WTC11 (cell line): ENCODE measurements around the gene FERMT2. TPM values are rescaled to one million over a fixed set of nuclear protein-coding genes. Genes with fewer than 3 reads are reported as not detected.

Source experiments
- ATAC-seq: fragments of 200-7000 bp; cut with Tn5 transposase; 2 replicates; pipeline ENCODE4 v1.10.0; 2021; ENCODE audit warnings: mild to moderate bottlenecking, moderate library complexity
- CTCF ChIA-PET: fragments of 300-600 bp; sonication (Branson Sonifier 250); formaldehyde crosslinking; loops from one replicate; lab custom pipeline; 2021; ENCODE audit warnings: antibody characterized with exemption; lab: Charles Lee
- POLR2A ChIA-PET: fragments of 350-600 bp; sonication (Branson Sonifier 250); formaldehyde crosslinking; loops from one replicate; lab custom pipeline; 2021; ENCODE audit warnings: antibody characterized with exemption; lab: Charles Lee
- DNase-seq: peaks from one replicate; pipeline ENCODE4 v3.0.0; 2021; ENCODE audit warnings: low spot score
- H3K27ac Mint-ChIP-seq: 2 replicates; pipeline ENCODE4 v1.8.0; 2021; ENCODE audit warnings: mixed read lengths
- H3K27me3 Mint-ChIP-seq: 2 replicates; pipeline ENCODE4 v1.8.0; 2021; ENCODE audit warnings: low read depth, mild to moderate bottlenecking, moderate library complexity, mixed read lengths
- H3K36me3 Mint-ChIP-seq: 2 replicates; pipeline ENCODE4 v1.8.0; 2021; ENCODE audit warnings: mixed read lengths
- H3K4me1 Mint-ChIP-seq: 2 replicates; pipeline ENCODE4 v1.8.0; 2022; ENCODE audit warnings: mixed read lengths
- H3K4me3 Mint-ChIP-seq: 2 replicates; pipeline ENCODE4 v1.8.0; 2021; ENCODE audit warnings: mild to moderate bottlenecking, moderate library complexity, mixed read lengths
- H3K9me3 Mint-ChIP-seq: 2 replicates; pipeline ENCODE4 v1.8.0; 2021; ENCODE audit warnings: mixed read lengths
- AFF4 ChIP-seq: sonication (generic); formaldehyde crosslinking; IDR thresholded peaks from 2 replicates; pipeline ENCODE4 v1.8.1; 2023; ENCODE audit warnings: mild to moderate bottlenecking, missing genetic modification reagents, borderline replicate concordance
- ATF1 ChIP-seq: sonication (generic); formaldehyde crosslinking; IDR thresholded peaks from 2 replicates; pipeline ENCODE4 v1.8.1; 2023; ENCODE audit warnings: mild to moderate bottlenecking, moderate library complexity, missing genetic modification reagents
- ATF2 ChIP-seq: sonication (generic); formaldehyde crosslinking; IDR thresholded peaks from 2 replicates; pipeline ENCODE4 v1.8.1; 2022; ENCODE audit warnings: low read depth, missing genetic modification reagents, borderline replicate concordance
- E2F4 ChIP-seq: sonication (generic); formaldehyde crosslinking; IDR thresholded peaks from 2 replicates; pipeline ENCODE4 v1.8.1; 2022; ENCODE audit warnings: low read depth, mild to moderate bottlenecking, moderate library complexity, missing genetic modification reagents, borderline replicate concordance
- ELF4 ChIP-seq: sonication (generic); formaldehyde crosslinking; IDR thresholded peaks from 2 replicates; pipeline ENCODE4 v1.8.1; 2022; ENCODE audit warnings: low read depth, mild to moderate bottlenecking, moderate library complexity, missing genetic modification reagents
- EMX1 ChIP-seq: fragments of 250-450 bp; sonication (Bioruptor Pico); IDR thresholded peaks from 2 replicates; pipeline ENCODE4 v1.8.0; 2021; ENCODE audit warnings: mild to moderate bottlenecking
- FOXJ3 ChIP-seq: sonication (generic); formaldehyde crosslinking; IDR thresholded peaks from 2 replicates; pipeline ENCODE4 v1.9.0; 2021; ENCODE audit warnings: missing genetic modification reagents, mild to moderate bottlenecking, borderline replicate concordance
- FOXK1 ChIP-seq: sonication (generic); formaldehyde crosslinking; IDR thresholded peaks from 2 replicates; pipeline ENCODE4 v1.8.0; 2022; ENCODE audit warnings: mild to moderate bottlenecking, moderate library complexity, missing genetic modification reagents
- FOXP1 ChIP-seq: sonication (generic); formaldehyde crosslinking; IDR thresholded peaks from 2 replicates; pipeline ENCODE4 v1.8.0; 2022; ENCODE audit warnings: missing genetic modification reagents, mild to moderate bottlenecking, moderate library complexity, borderline replicate concordance
- GABPB1 ChIP-seq: sonication (generic); formaldehyde crosslinking; IDR thresholded peaks from 2 replicates; pipeline ENCODE4 v1.8.1; 2023; ENCODE audit warnings: mild to moderate bottlenecking, missing genetic modification reagents
- GRHL2 ChIP-seq: fragments of 250-450 bp; sonication (Bioruptor Pico); IDR thresholded peaks from 2 replicates; pipeline ENCODE4 v1.8.0; 2022; ENCODE audit warnings: mild to moderate bottlenecking, moderate library complexity; ENCODE audit not compliant: insufficient replicate concordance, severe bottlenecking
- HMGXB4 ChIP-seq: sonication (generic); formaldehyde crosslinking; IDR thresholded peaks from 2 replicates; pipeline ENCODE4 v1.8.1; 2023; ENCODE audit warnings: mild to moderate bottlenecking, moderate library complexity, missing genetic modification reagents
- KAT7 ChIP-seq: sonication (generic); formaldehyde crosslinking; IDR thresholded peaks from 2 replicates; pipeline ENCODE4 v1.8.1; 2023; ENCODE audit warnings: missing genetic modification reagents, mild to moderate bottlenecking, borderline replicate concordance
- MYBL2 ChIP-seq: sonication (generic); formaldehyde crosslinking; IDR thresholded peaks from 2 replicates; pipeline ENCODE4 v1.8.1; 2023; ENCODE audit warnings: mild to moderate bottlenecking, moderate library complexity, missing genetic modification reagents
- NFATC4 ChIP-seq: fragments of 250-450 bp; sonication (Bioruptor Pico); IDR thresholded peaks from 2 replicates; pipeline ENCODE4 v1.9.0; 2021; ENCODE audit warnings: mild to moderate bottlenecking
- NFYB ChIP-seq: sonication (generic); formaldehyde crosslinking; conservative IDR thresholded peaks from 2 replicates; pipeline ENCODE4 v1.8.0; 2022; ENCODE audit warnings: low read depth, missing genetic modification reagents
- NR3C1 ChIP-seq: sonication (generic); formaldehyde crosslinking; conservative IDR thresholded peaks from 2 replicates; pipeline ENCODE4 v1.8.1; 2023; ENCODE audit warnings: low read depth, mild to moderate bottlenecking, missing genetic modification reagents
- SMAD3 ChIP-seq: sonication (generic); formaldehyde crosslinking; IDR thresholded peaks from 2 replicates; pipeline ENCODE4 v1.8.0; 2022; ENCODE audit warnings: missing genetic modification reagents, mild to moderate bottlenecking, borderline replicate concordance
- TEAD4 ChIP-seq: sonication (generic); formaldehyde crosslinking; IDR thresholded peaks from 2 replicates; pipeline ENCODE4 v1.8.0; 2022; ENCODE audit warnings: mild to moderate bottlenecking, missing genetic modification reagents
- ZBTB21 ChIP-seq: sonication (generic); formaldehyde crosslinking; IDR thresholded peaks from 2 replicates; pipeline ENCODE4 v1.8.1; 2023; ENCODE audit warnings: mild to moderate bottlenecking, missing genetic modification reagents, borderline replicate concordance
- ZNF121 ChIP-seq: sonication (generic); formaldehyde crosslinking; IDR thresholded peaks from 2 replicates; pipeline ENCODE4 v1.8.0; 2023; ENCODE audit warnings: missing genetic modification reagents
- ZNF281 ChIP-seq: sonication (generic); formaldehyde crosslinking; IDR thresholded peaks from 2 replicates; pipeline ENCODE4 v1.8.0; 2023; ENCODE audit warnings: mild to moderate bottlenecking, missing genetic modification reagents
- ZNF423 ChIP-seq: fragments of 250-450 bp; sonication (Bioruptor Pico); IDR thresholded peaks from 2 replicates; pipeline ENCODE4 v2.1.2; 2022; ENCODE audit warnings: mild to moderate bottlenecking, moderate library complexity
- ZNF512 ChIP-seq: sonication (generic); formaldehyde crosslinking; IDR thresholded peaks from 2 replicates; pipeline ENCODE4 v1.8.1; 2022; ENCODE audit warnings: missing genetic modification reagents, borderline replicate concordance
- ZNF671 ChIP-seq: fragments of 250-450 bp; sonication (Bioruptor Pico); IDR thresholded peaks from 2 replicates; pipeline ENCODE4 v1.8.0; 2021; ENCODE audit warnings: mild to moderate bottlenecking
- total RNA-seq: library from RNA; stranded (reverse); gene quantifications from 3 replicates; pipeline ENCODE4 v1.2.3, GENCODE V29; 2021

The FERMT2 gene
- total RNA-seq, 1 experiment from 2014 or later: 92.8 TPM

- TF ChIP-seq AFF4 (CRISPR knock-in tag) (no peak), ATF1 (no peak), SMAD3 (CRISPR knock-in tag) (no peak), ZNF121 (no peak), E2F4 (no peak), MYBL2 (CRISPR knock-in tag) (no peak), ELF4 (no peak), NR3C1 (CRISPR knock-in tag) (no peak), NFYB (CRISPR knock-in tag) (no peak), ZNF512 (CRISPR knock-in tag) (no peak)
- TF ChIP-seq, all 79 proteins: peak for 0
Observed at GRCh38 chr14:52987514-52987913, 36.7 kb upstream of the FERMT2 start (continued).

GRCh38 chr14:52987042-52987441 lies 36.2 kb upstream of the FERMT2 start:
- no peaks in the 10 kb centered on the region for H3K4me1 Mint-ChIP-seq
- no peaks in the 10 kb centered on the region for H3K36me3 Mint-ChIP-seq
- ChIA-PET POLR2A (interaction anchor here (0.6 kb wide), 1 partner anchor 144 kb away, joined by 4 read pairs; no protein-coding TSS in a partner anchor), CTCF (no interaction called here)
- H3K27ac Mint-ChIP-seq: no peak overlapping the region
- no peak overlapping the region for H3K4me3 Mint-ChIP-seq
- ATAC-seq: no peak
- no peaks in the 10 kb centered on the region for H3K27me3 Mint-ChIP-seq
- H3K9me3 Mint-ChIP-seq: peaks cover 3% of the 10 kb centered on the region
- DNase-seq: no peak
- no peak for TF ChIP-seq KAT7 (CRISPR knock-in tag)
- no peak for TF ChIP-seq TEAD4
- TF ChIP-seq NFATC4 (CRISPR knock-in tag): no peak
- TF ChIP-seq FOXP1 (CRISPR knock-in tag): no peak
- TF ChIP-seq ZNF671 (CRISPR knock-in tag): no peak
- TF ChIP-seq ZBTB21: no peak
- no peak for TF ChIP-seq ZNF423
- no peak for TF ChIP-seq FOXK1 (CRISPR knock-in tag)
- TF ChIP-seq GRHL2 (CRISPR knock-in tag): no peak
- no peak for TF ChIP-seq EMX1 (CRISPR knock-in tag)
- no peak for TF ChIP-seq FOXJ3 (CRISPR knock-in tag)
- no peak for TF ChIP-seq MYBL2 (CRISPR knock-in tag)
- TF ChIP-seq ZNF281 (CRISPR knock-in tag): no peak
- TF ChIP-seq GABPB1 (CRISPR knock-in tag): no peak
- no peak for TF ChIP-seq ATF2
- TF ChIP-seq HMGXB4 (CRISPR knock-in tag): no peak
